ENCODE results near the gene TLE2. TPM values are rescaled to one million over a fixed set of nuclear protein-coding genes. Genes with fewer than 3 reads are reported as not detected.

TLE2 gene
- total RNA-seq, 1 experiment from 2014 or later: 6.2 TPM

DNA sequence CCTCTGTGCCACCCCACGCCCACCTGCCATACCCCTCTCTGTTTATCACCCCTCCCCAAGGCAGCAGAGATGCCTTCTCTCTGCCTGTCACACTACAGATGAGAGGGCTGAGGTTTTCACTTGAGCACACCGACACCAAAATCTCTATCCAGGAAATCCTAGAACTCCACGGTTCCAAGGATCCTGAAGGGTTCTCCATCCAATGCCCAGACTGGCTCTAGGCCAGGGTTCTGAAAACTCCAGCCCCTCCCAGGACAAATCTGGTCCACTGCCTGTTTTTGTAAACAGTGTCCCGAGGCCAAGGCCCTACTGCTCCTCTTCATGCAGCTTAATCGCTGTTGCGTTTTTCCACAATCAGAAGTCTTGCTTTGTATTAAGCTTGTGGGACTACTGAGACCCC, 20.1 kb downstream of the TLE2 start:
- Histone ChIP-seq H3K4me3 (ENCODE audit: low read depth in 2 of 2, low read length in 2 of 2) (no peak overlapping the region), H3K9me3 (ENCODE audit: control insufficient read depth, insufficient read depth, low read depth, low read length) (no peaks in the 10 kb centered on the region), H3K4me1 (ENCODE audit: control insufficient read depth, insufficient read depth, low read length) (0 out of 2 replicates have a peak, but pooled peaks cover 5% of the 10 kb centered on the region), H3K27me3 (ENCODE audit: control insufficient read depth, insufficient read depth, low read length) (no peaks in the 10 kb centered on the region), H3K27ac (ENCODE audit: low read length) (no peak overlapping the region), H3K36me3 (ENCODE audit: control insufficient read depth, insufficient read depth, low read length) (no peaks in the 10 kb centered on the region)
- intact Hi-C loops (cut with micrococcal nuclease; ENCODE audit: unreplicated experiment): no loop called here
- ATAC-seq (no peak), DNase-seq (ENCODE audit: low read depth, low spot score) (no peak)
- in situ Hi-C loops (cut with HindIII; ENCODE audit: low pct_unique_long_range_greater_than_20kb, low sequenced_read_pairs): no loop called here
- no TSS peak for BruUV-seq (replicated peaks)
- TF ChIP-seq POLR2AphosphoS5 (IDR thresholded peaks at IDR 0.05; ENCODE audit: low read depth, low read length) (no peak), TCF7L2 (IDR thresholded peaks at IDR 0.05; ENCODE audit: low read depth, low read length) (no peak), SIN3A (IDR thresholded peaks at IDR 0.05; ENCODE audit: borderline replicate concordance, insufficient read depth, low read depth, low read length) (no peak)
- TF ChIP-seq, protein P1, sequence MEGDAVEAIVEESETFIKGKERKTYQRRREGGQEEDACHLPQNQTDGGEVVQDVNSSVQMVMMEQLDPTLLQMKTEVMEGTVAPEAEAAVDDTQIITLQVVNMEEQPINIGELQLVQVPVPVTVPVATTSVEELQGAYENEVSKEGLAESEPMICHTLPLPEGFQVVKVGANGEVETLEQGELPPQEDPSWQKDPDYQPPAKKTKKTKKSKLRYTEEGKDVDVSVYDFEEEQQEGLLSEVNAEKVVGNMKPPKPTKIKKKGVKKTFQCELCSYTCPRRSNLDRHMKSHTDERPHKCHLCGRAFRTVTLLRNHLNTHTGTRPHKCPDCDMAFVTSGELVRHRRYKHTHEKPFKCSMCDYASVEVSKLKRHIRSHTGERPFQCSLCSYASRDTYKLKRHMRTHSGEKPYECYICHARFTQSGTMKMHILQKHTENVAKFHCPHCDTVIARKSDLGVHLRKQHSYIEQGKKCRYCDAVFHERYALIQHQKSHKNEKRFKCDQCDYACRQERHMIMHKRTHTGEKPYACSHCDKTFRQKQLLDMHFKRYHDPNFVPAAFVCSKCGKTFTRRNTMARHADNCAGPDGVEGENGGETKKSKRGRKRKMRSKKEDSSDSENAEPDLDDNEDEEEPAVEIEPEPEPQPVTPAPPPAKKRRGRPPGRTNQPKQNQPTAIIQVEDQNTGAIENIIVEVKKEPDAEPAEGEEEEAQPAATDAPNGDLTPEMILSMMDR (IDR thresholded peaks at IDR 0.05): no peak
- ChIA-PET CTCF (interaction anchor here (0.7 kb wide), 1 partner anchor 99 kb away, joined by 3 read pairs; no protein-coding TSS in a partner anchor), POLR2A (no interaction called here)

DNA sequence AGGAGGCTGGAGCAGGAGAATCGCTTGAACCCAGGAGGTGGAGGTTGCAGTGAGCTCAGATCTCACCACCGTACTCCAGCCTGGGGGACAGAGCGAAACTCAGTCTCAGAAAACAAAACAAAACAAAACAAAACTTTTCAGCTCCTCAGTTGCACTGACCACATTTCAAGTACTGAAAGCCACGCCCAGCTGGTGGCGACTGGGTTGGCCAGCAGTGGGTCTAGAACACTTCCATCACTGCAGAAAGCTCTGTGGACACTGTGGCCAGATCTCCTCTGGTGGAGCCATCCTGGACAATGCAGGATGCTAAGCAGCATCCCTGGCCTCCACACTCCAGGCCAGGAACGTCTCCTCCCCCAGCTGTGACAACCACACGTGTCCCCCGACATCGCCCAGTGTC, 21.1 kb downstream of the TLE2 start:
- no peak overlapping the region for H3K4me3 ChIP-seq (ENCODE audit: low read depth in 2 of 2, low read length in 2 of 2)
- CTCF ChIA-PET: interaction anchor here (0.6 to 0.7 kb wide), 2 partner anchors 100 to 167 kb away, joined by 3 read pairs; partner anchors contain the start of gene ZNF555
- TF ChIP-seq SIN3A (IDR thresholded peaks at IDR 0.05; ENCODE audit: borderline replicate concordance, insufficient read depth, low read depth, low read length): no peak
- TF ChIP-seq POLR2AphosphoS5 (IDR thresholded peaks at IDR 0.05; ENCODE audit: low read depth, low read length): no peak
- TF ChIP-seq, protein P1 (IDR thresholded peaks at IDR 0.05): no peak
- TF ChIP-seq TCF7L2 (IDR thresholded peaks at IDR 0.05; ENCODE audit: low read depth, low read length): no peak
- TF ChIP-seq, protein P2, sequence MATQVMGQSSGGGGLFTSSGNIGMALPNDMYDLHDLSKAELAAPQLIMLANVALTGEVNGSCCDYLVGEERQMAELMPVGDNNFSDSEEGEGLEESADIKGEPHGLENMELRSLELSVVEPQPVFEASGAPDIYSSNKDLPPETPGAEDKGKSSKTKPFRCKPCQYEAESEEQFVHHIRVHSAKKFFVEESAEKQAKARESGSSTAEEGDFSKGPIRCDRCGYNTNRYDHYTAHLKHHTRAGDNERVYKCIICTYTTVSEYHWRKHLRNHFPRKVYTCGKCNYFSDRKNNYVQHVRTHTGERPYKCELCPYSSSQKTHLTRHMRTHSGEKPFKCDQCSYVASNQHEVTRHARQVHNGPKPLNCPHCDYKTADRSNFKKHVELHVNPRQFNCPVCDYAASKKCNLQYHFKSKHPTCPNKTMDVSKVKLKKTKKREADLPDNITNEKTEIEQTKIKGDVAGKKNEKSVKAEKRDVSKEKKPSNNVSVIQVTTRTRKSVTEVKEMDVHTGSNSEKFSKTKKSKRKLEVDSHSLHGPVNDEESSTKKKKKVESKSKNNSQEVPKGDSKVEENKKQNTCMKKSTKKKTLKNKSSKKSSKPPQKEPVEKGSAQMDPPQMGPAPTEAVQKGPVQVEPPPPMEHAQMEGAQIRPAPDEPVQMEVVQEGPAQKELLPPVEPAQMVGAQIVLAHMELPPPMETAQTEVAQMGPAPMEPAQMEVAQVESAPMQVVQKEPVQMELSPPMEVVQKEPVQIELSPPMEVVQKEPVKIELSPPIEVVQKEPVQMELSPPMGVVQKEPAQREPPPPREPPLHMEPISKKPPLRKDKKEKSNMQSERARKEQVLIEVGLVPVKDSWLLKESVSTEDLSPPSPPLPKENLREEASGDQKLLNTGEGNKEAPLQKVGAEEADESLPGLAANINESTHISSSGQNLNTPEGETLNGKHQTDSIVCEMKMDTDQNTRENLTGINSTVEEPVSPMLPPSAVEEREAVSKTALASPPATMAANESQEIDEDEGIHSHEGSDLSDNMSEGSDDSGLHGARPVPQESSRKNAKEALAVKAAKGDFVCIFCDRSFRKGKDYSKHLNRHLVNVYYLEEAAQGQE (IDR thresholded peaks at IDR 0.05; ENCODE audit: insufficient read depth in 1 of 2, low read depth in 2 of 2, low read length in 1 of 2): no peak
- no TSS peak for BruUV-seq (replicated peaks)
- H3K9me3 ChIP-seq (ENCODE audit: control insufficient read depth, insufficient read depth, low read depth, low read length): no peaks in the 10 kb centered on the region
- H3K4me1 ChIP-seq (ENCODE audit: control insufficient read depth, insufficient read depth, low read length): no peaks in the 10 kb centered on the region
- intact Hi-C loops (cut with micrococcal nuclease; ENCODE audit: unreplicated experiment): no loop called here
- no peaks in the 10 kb centered on the region for H3K36me3 ChIP-seq (ENCODE audit: control insufficient read depth, insufficient read depth, low read length)
- no peak overlapping the region for H3K27ac ChIP-seq (ENCODE audit: low read length)
- in situ Hi-C loops (cut with HindIII; ENCODE audit: low pct_unique_long_range_greater_than_20kb, low sequenced_read_pairs): no loop called here
- DNase-seq (ENCODE audit: low read depth, low spot score) (no peak), ATAC-seq (no peak)
- H3K27me3 ChIP-seq (ENCODE audit: control insufficient read depth, insufficient read depth, low read length): no peaks in the 10 kb centered on the region
- POLR2A ChIA-PET: interaction anchor here (0.7 kb wide), 1 partner anchor 52 kb away, joined by 5 read pairs; no protein-coding TSS in a partner anchor

Measured in Panc1 (cell line).